Posterior cingulate gyrus (tissue), 11 donors: Measurements from ENCODE around the gene ASPG.
A peak's percentile ranks its signal among the peaks of the same experiment; 100 is the strongest.

Experiments
- DNase-seq, 10 donors: peaks; one replicate each; pipeline versions ENCODE4 v3.0.0 to v3.0.0-alpha.2; 2020 to 2021; ENCODE audit warnings: mixed read lengths in 3 of 10
- intact Hi-C: fragments of 100-400 bp; cut with DNase I; formaldehyde crosslinking; loops from one replicate; pipeline ENCODE4 v1.15.1; 2023

ASPG gene

DNA sequence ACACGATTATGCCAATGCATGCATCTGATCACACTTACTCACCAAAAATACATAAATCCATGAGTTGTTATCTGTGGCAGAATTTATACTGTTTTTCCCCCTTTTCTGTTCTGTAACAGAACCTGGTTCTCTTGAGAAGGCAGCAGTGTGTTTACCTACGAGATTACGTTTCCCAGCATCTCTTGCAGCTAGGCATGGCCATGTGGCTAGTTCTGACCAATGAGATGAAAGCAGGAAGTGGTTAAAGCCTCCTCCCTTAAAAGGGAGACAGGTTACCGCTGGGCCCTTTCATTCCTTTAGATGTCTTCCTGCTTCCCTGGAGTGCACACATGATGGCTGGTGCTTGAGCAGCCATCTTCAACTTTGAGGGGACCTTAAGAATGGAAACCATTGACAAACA lies 11.7 kb upstream of the ASPG start:
- DNase-seq = no peak
- intact Hi-C loops = no loop called here

DNA sequence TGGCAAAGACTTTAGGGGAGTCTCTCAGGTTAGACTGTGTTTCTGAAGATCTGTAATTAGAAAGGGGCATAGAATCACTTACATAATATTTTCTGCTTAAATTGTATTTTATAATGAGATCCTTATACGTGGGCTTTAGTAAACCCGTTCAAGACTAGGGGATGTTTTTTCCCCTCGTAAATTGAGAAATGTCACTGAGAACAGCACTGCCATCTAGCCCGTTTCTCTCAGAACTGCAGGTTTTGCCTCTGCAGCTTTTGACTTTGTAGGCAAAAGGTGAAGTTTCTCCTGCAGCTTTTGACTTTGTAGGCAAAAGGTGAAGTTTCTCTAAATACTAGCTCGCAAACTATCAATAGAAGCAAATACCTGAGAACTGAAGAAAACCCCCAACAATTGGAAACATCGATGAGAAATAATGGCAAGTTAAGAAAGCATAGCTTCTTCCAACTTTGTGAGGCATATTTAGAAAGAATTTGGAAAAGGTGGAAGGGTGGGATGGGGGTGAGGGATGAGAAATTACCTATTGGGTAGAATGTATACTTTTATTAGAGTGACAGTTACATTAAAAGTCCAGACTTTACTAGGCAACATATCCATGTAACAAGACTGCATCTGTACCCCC lies 9.9 kb upstream of the ASPG start:
- no peak for DNase-seq
- intact Hi-C loops = loop anchor here (5.0 kb wide), 1 partner anchor 487 kb away; no protein-coding TSS in a partner anchor

DNA sequence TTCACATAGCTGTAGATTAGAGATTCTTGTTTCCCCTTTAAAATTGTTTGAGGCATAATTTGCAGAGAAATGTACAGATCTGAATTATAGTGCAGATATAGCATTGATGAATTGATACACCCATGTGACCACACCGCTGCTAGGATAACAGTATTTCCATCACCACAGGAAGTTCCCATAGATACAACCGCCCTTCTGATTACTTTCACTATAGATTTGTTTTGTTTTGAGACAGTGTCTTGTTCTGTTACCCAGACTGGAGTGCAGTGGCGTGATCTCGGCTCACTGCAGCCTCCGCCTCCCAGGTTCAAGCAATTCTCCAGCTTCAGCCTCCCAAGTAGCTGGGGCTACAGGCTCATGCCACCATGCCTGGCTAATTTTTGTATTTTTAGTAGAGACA lies 8.8 kb upstream of the ASPG start:
- DNase-seq = no peak
- intact Hi-C loops = loop anchor here (5.0 kb wide), 1 partner anchor 486 kb away; no protein-coding TSS in a partner anchor

DNA sequence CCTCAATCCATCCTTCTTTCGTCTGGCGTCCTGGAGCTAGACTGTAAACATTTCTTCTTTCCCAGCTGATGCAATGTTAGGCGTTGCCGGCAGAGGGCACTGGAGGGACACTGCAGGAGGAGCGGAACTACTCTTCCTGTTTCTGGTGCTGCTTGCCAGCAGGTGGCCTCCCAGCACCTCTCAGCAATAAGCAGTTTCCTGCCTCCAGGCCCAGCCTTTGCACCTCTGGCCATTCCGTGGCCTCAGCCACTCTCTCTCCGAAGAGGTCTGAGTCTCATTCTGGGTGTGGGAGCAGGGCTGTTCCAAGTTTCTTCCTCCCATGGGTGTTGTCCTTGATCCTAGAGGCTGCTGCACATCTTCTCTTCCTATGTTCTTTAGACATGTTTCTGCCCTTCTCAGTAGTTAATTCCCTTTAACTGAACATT lies 7.5 kb upstream of the ASPG start:
- intact Hi-C loops = loop anchor here (5.0 kb wide), 1 partner anchor 484 kb away; no protein-coding TSS in a partner anchor
- peak; percentile 75 to 98 (median 90) for DNase-seq

DNA sequence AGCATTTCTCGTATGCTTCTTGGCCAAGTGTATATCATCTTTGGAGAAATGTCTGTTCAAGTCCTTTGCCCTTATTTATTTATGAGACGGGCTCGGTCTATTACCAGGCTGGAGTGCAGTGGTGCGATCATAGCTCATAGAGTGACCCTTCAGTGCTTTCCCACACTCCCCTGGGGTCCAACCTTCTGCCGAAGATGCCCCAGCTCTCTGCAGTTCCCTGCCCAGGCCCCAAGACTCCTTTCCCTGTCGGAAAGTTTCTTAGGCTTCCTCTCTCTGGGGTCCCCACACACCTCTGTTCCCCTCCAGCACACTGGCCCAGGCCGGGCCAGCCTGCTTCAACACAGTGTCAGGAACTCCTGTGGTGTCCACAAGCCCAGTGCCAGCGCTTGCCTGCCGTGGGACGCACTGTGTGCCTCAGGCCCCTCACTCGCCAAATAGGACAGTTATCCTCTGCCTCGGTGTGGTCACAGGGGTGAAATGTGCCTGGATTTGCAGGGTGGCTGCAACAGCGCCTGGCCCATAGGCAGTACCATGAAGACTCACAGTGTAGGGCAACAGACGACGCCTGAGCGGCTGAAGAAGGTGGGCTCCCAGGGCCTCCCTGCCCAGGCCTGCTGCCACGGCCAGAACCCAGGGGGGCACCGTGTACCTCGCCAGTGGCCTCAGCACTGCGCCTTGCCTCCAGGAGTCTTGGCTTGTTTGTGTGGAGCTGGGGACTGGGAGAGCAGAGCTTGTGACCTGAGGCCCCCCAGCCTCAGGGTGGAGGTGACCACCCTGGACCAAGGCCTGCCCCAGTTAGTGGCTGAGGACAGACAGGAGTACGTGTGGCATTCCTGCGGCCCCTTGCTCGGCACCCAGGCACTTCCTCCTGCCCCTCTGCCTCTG lies 4.9 kb upstream of the ASPG start:
- DNase-seq = peak in 2 of 10 donors; percentile 4 to 71
- intact Hi-C loops = no loop called here

DNA sequence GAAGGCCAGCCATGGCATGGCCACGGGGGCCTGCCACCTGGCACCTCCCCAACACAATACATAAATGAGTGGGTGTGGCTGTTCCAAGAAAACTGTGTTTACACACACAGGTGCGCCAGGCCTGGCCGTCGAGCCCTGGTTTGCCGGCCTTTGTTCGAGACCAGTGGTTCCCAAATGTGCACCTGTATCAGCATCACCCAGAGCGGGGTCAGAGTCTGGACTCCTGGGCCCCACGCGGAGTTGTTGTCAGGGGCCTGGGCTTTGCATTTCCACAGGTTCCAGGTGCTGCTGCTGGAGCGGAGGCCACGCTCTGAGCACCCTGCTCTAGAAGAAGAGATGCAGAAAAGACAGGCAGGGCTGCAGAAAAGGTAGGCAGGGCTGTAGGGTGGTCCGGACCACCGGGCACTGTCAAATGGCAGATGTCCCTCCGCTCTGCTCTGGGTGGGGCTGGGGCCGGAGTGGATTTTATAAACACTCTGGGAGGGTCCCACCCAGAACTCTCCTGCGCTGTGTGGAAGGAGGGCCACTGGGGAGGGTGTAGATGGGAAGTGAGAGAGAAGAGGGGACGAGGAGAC lies 4.2 kb upstream of the ASPG start:
- no peak for DNase-seq
- intact Hi-C loops = no loop called here

DNA sequence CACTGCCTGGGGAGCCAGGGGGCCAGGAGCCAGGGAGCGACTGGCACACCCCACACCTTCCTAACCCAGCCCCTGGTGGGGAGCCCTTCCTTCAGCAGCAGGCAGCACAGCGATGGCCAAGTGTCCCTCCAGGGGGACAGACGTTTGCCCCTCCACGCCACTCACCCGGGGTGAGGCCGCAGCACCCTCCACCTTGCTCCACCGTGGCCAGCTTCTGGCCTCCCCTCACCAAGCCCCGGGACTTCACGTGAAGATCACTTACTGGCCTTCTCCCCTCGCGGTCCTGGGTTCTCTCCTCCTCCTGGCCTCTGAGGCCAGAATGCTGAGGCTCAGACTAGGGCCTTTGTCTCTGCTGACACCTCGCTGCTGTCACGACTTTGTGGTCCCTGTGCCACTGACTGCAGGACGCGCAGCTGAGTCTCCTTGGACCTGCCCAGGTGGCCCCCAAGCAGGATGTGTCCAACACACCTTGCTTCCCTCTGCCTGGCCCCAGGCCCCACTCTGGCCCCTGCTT lies 3.5 kb upstream of the ASPG start:
- intact Hi-C loops = no loop called here
- DNase-seq = peak in 3 of 10 donors; percentile 3 to 79 (median 68)

DNA sequence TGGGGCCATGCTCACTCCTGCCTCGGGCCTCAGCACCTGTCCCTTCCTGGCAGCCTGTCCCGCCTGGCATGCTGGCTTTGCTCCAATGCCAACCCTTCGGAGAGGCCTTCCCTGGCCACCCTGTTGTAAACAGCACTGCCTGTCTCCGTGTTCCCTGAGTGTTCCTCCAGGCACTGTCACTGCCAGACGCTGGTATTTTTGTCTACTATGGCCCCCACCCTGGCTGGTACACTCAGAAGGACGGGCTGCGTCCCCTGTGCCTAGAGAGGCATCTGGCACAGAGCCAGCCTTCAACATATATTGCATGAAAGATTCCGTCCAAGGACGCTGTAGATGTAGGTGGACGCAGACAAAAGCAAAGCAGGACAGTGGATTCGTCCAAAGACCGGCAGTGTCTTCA lies 2.7 kb upstream of the ASPG start:
- intact Hi-C loops = no loop called here

DNA sequence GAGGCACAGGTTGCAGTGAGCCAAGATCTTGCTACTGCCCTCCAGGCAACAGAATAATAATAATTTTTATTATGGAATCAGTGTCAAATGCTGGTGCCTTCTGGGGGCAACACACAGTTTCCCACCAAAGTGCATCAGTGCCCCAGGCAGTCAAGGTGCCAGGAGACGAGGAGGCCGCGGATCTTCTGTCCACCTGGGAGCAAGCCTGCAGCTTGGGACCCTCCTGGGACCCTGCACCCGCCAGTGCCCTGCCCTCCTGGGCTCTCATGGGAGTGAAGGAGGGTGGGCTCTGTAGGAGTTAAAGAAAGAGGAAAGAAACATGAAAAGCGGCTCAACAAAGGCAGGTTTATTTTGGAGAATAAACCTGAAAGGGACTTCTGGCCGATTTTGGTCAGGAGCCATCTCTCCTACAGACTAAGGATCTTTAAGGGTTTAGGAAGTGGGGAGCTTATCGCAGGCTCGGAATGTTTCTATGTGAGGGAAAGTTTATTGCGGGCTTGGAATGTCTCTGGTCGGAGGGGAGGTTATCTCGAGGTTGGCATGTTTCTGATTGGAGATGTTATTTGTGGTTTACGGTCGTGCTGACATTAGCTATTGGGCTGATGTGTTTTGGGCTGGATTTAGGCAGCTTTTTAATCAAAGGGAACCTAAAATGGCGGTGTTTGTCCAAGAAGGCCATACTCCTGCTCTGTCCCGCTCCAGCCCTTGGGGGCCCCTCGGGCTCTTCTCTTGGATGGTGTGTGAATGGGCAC lies 1.1 kb upstream of the ASPG start:
- DNase-seq = peak in 1 of 10 donors; percentile 7
- intact Hi-C loops = no loop called here

More for the DNA sequence above, 2.7 kb upstream of the ASPG start:
- DNase-seq = peak in 3 of 10 donors; percentile 6 to 56 (median 7)

DNA sequence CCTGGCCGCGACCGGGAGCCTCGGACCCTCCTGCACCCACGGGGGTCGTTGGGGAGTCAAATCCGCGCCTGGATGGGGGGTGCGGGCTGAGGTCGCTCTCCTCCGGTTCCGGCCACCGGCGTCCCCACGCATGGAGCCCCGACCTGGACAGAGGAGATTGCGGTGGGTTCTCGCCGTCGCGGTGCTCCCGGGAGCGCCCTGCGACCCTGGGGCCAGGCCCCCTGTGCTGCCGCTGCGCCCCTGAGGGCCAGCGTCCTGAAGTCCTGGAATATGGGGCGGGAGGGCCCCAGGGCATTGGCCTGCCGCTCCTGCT lies 345 bp downstream of the ASPG start:
- intact Hi-C loops = no loop called here
- no peak for DNase-seq

DNA sequence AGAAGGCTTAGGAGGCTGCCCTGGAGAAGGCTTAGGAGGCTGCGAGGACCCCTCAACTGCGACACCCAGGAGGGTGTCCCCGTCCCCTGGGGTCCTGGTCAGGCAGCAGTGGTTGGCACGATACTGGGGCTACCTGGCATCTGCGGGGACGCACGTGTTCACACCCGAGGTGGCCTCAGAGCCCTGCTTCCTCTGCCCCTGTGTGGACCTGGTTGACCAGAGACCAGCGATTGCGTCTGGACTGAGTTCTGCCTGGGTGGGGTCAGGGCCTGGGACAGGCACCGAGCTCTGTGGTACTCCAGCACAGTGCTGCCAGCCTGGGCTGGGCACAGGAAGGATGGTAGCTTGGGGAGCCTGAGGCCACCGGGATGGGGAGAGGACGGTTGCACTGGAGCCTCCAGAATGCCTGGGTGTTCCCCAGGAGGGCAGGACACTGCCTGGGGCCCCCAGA lies 735 bp downstream of the ASPG start:
- intact Hi-C loops = no loop called here
- peak in 4 of 10 donors; percentile 5 to 82 (median 43) for DNase-seq

DNA sequence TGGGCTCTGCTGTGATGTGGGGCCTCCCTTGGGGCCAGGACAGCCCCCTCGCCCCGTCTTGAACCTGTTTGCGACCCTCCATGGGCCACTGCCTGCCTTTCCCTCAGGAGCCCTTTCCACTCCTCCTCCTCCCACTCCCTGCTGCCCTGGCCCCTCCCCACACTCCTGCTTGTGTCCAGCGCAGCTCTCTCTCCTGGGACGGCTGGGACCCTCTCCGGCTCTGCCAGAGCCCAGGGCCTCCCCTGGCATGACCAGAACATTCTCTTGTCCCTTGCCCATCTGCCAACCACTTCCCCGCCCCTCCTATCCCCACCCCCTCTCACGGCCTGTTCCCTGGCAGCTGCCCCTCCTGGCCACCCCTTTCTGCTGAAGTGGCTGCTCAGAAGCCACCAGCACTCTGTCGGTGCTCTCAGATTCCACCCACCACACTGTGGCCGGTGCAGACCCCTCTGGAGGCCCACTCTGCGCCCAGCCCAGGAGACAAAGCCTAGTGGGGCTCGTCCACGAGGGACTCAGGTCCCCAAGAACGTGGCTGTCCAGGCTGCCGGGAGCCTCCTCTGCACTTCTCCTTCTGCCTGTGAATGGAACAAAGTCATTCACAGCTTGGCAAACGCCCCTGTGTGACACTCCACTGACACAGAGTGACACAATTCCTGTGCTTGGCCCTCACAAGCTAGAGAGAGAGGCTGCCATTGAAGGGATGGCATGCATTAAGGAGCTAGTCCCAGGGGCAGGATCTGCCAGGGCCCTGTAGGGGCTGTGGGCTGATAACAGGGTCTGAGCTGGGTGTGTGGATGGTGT lies 1.4 kb downstream of the ASPG start:
- peak in 3 of 10 donors; percentile 3 to 65 (median 56) for DNase-seq
- intact Hi-C loops = no loop called here

DNA sequence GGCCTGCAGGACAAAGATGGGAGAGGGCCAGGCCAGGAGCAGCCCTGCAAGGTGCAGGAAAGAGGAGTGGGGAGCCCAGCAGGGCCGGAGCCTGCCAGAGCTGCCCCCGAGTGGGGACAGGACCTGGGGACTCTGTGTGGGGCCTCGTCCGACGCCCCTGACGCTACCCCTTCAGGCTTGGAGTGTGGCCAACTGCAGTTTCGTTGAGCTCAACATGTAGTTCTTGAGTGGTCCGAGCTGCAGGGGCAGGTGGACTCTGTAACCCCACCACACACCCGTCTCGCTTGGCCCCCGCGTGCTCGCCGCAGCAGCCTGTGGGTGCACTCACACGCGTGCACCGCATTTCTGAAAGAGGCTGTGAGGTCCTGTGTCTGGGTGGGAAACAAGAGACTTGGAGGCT lies 2.0 kb downstream of the ASPG start:
- peak in 4 of 10 donors; percentile 4 to 66 (median 52) for DNase-seq
- intact Hi-C loops = no loop called here

DNA sequence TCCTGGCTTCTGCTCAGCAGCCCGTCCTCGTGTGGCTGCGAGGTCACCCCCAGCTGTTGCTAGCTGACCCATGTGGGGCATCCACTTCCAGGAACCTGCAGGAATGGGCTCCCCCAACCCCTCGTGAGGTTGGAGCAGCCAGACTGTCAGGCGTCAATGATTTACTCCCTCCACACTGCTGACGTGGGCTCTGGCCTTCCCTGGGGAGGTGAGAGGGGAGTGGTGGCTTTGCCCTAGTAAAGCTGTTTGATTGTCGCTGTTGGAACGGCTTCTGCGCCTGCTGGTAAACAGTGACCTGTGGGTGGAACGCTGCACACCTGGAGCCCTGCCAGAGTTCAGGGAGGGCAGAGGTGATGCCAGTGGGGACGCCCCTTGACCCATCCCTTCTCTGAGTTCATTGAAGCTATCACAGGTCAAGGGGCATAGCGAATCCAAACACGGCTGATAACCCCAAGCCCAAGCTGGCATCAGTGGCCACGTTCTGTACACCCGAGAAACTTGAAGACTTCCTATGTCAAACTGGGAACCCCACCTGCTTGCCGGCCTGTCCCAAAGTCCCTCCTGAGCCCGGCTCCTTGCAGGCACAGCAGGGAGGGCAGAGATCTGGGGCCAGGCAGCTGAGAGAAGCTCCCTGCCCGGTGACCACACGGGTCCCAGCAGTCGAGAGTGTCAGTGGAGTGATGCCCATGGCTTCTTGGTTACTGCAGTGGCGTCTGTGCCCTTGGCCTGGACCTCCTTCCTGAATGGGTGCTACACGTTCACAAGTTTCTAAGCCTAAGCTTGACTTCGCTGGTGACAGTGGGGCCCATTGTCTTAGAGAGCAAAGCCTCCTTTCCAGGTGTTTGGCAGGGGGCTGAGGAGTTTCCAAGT lies 2.7 kb downstream of the ASPG start:
- intact Hi-C loops = no loop called here
- DNase-seq = peak in 4 of 10 donors; percentile 3 to 70 (median 36)

DNA sequence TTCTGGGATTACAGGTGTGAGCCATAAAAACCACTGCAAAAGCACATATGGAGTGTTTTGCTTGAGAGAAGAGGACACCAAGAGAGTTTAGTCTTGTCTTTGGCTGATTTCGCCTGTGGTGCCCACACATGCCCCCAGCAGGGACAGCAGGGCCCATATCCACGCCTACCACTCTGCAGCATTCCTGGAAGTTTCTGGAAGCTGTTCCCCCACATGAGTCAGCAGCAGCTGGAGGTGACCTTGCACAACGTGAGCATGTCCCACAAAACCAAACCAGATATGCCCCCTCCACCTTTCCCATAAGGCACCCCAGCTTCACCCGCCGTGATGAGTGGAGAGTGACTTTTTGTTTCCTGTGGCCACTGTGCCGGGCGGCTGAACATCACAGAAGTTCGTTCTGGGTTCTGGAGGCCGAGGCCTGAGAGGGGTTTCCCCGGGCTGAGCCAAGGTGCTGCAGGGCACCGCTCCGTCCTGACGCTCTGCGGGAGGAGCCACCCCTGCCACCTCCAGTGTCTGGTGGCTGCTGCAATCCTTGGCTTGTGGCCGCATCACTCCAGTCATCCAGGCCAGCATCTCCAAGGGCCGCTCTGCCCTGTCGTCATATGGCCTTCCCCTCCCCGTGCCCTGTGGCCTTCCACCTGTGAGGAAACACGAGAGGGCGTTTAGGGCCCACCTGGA lies 4.7 kb downstream of the ASPG start:
- intact Hi-C loops = loop anchor here (5.0 kb wide), 1 partner anchor 42 kb away; no protein-coding TSS in a partner anchor
- peak in 5 of 10 donors; percentile 3 to 79 (median 51) for DNase-seq

DNA sequence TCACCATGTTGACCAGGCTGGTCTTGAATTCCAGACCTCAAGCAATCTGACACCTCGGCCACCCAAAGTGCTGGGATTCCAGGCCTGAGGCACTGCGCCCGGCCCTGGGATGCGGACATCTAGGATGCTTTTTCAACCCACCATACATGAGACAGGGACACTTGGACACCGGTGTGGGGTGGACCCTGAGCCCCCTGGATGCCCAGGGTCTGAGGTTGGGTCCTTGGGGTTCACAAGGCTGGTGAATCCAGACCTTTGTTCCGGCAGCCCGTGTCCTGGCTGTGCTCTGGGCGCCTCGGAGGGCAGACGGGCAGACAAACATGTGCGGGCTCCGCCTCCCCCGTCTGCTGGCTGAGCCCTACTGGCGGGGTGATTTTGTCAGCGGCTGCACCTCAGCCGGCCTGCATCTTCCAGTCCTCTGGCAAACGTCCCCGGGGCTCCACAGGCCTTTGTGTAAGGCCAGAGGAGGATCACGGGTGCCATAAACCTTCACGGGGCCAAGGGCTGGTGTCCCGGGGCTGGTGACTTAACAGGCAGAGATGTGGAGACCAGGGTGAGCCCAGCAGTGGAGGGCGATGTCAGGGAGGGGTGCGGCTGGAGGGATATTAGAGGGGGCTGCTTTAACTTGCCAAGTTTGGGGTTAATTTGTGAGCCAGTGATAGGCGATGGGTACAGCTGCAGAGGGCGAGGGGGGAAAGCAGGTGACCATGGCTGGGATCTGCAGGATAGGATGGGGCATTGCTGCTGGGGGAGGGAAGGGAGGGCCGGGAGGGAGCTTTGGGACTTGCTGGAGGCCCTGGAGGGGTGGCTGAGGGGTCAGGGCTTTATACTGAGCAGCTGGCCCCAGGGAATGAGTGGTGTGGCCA lies 5.8 kb downstream of the ASPG start:
- intact Hi-C loops = loop anchor here (5.0 kb wide), 1 partner anchor 41 kb away; no protein-coding TSS in a partner anchor
- peak in 5 of 10 donors; percentile 5 to 67 (median 46) for DNase-seq
